Jurkat, Clone E6-1 (cell line): ENCODE measurements around the gene TRPC4AP.

ENCODE experiments used
- DNase-seq: peaks from one replicate; pipeline ENCODE4 v3.0.0-alpha.2; 2011; ENCODE audit warnings: low read depth, low spot score
- H3K4me3 ChIP-seq: 2 replicates; pipeline ENCODE4 v1.5.1; 2011; ENCODE audit warnings: mild to moderate bottlenecking, low read length, control low read depth, moderate library complexity

TRPC4AP gene

GRCh38 chr20:35021063-35021462 is 71.5 kb downstream of the TRPC4AP start:
- H3K4me3 ChIP-seq: no peak overlapping the region
- no peak for DNase-seq

- H3K4me3 ChIP-seq: no peak overlapping the region
- no peak for DNase-seq
Measured at GRCh38 chr20:35020108-35020928, 72.3 kb downstream of the TRPC4AP start.

- no peak overlapping the region for H3K4me3 ChIP-seq
- DNase-seq: no peak
Measured at GRCh38 chr20:35018590-35019371, 73.8 kb downstream of the TRPC4AP start.

GRCh38 chr20:35017099-35017835 is 75.3 kb downstream of the TRPC4AP start:
- DNase-seq: no peak
- H3K4me3 ChIP-seq: no peak overlapping the region

- DNase-seq: no peak
- no peak overlapping the region for H3K4me3 ChIP-seq
Measured at GRCh38 chr20:35015863-35016193, 76.8 kb downstream of the TRPC4AP start.

- no peak overlapping the region for H3K4me3 ChIP-seq
Measured at GRCh38 chr20:35014537-35014936, 78.1 kb downstream of the TRPC4AP start.

GRCh38 chr20:35013421-35014411 is 78.9 kb downstream of the TRPC4AP start:
- DNase-seq: no peak
- no peak overlapping the region for H3K4me3 ChIP-seq

More at GRCh38 chr20:35014537-35014936, 78.1 kb downstream of the TRPC4AP start:
- DNase-seq: no peak

- no peak overlapping the region for H3K4me3 ChIP-seq
- DNase-seq: no peak
Measured at GRCh38 chr20:35012227-35013069, 80.2 kb downstream of the TRPC4AP start.

- no peak for DNase-seq
- no peak overlapping the region for H3K4me3 ChIP-seq
Measured at GRCh38 chr20:35011589-35012226, 80.9 kb downstream of the TRPC4AP start.

- no peak for DNase-seq
Measured at GRCh38 chr20:35010405-35011192, 82.0 kb downstream of the TRPC4AP start.

GRCh38 chr20:35009665-35010328 is 82.8 kb downstream of the TRPC4AP start:
- H3K4me3 ChIP-seq: no peak overlapping the region
- no peak for DNase-seq

More at GRCh38 chr20:35010405-35011192, 82.0 kb downstream of the TRPC4AP start:
- no peak overlapping the region for H3K4me3 ChIP-seq

GRCh38 chr20:35008411-35009342 is 83.9 kb downstream of the TRPC4AP start:
- DNase-seq: no peak
- no peak overlapping the region for H3K4me3 ChIP-seq

- DNase-seq: no peak
- H3K4me3 ChIP-seq: no peak overlapping the region
Measured at GRCh38 chr20:35007891-35008290, 84.7 kb downstream of the TRPC4AP start.

- DNase-seq: no peak
- no peak overlapping the region for H3K4me3 ChIP-seq
Measured at GRCh38 chr20:35007413-35007812, 85.2 kb downstream of the TRPC4AP start.

GRCh38 chr20:35006531-35006971 is 86.1 kb downstream of the TRPC4AP start:
- no peak overlapping the region for H3K4me3 ChIP-seq

More at GRCh38 chr20:35006531-35006971, 86.1 kb downstream of the TRPC4AP start:
- DNase-seq: no peak
